ENCODE data around the gene ADRA1B. TPM values are rescaled to one million over a fixed set of nuclear protein-coding genes. Genes with fewer than 3 reads are reported as not detected.

The ADRA1B gene
- total RNA-seq, 1 donor = not detected

GRCh38 chr5:159893040-159893695 is 23.1 kb upstream of the ADRA1B start:
- H3K4me1 ChIP-seq (ENCODE audit: insufficient read depth, low read length) = no peaks in the 10 kb centered on the region

GRCh38 chr5:159894149-159894720 is 22.0 kb upstream of the ADRA1B start:
- Histone ChIP-seq H3K9me3 (ENCODE audit: low read depth, low read length) (no peaks in the 10 kb centered on the region), H3K4me1 (ENCODE audit: insufficient read depth, low read length) (no peaks in the 10 kb centered on the region), H3K4me3 (ENCODE audit: low read length) (no peak overlapping the region), H3K27me3 (ENCODE audit: insufficient read depth, low read length) (no peaks in the 10 kb centered on the region)

More at GRCh38 chr5:159893040-159893695, 23.1 kb upstream of the ADRA1B start:
- Histone ChIP-seq H3K4me3 (ENCODE audit: low read length) (no peak overlapping the region), H3K9me3 (ENCODE audit: low read depth, low read length) (no peaks in the 10 kb centered on the region), H3K27me3 (ENCODE audit: insufficient read depth, low read length) (no peaks in the 10 kb centered on the region)

- Histone ChIP-seq H3K27me3 (ENCODE audit: insufficient read depth, low read length) (peaks cover 3% of the 10 kb centered on the region), H3K4me3 (ENCODE audit: low read length) (no peak overlapping the region), H3K4me1 (ENCODE audit: insufficient read depth, low read length) (peaks cover 6% of the 10 kb centered on the region), H3K9me3 (ENCODE audit: low read depth, low read length) (no peaks in the 10 kb centered on the region)
Measured at GRCh38 chr5:159897786-159898393, 18.4 kb upstream of the ADRA1B start.

GRCh38 chr5:159899067-159900049 is 16.9 kb upstream of the ADRA1B start:
- Histone ChIP-seq H3K27me3 (ENCODE audit: insufficient read depth, low read length) (peaks cover 3% of the 10 kb centered on the region), H3K4me3 (ENCODE audit: low read length) (no peak overlapping the region), H3K4me1 (ENCODE audit: insufficient read depth, low read length) (peaks cover 6% of the 10 kb centered on the region), H3K9me3 (ENCODE audit: low read depth, low read length) (no peaks in the 10 kb centered on the region)

- H3K9me3 ChIP-seq (ENCODE audit: low read depth, low read length) = no peaks in the 10 kb centered on the region
Measured at GRCh38 chr5:159901308-159901707, 15.0 kb upstream of the ADRA1B start.

GRCh38 chr5:159901772-159902171 is 14.5 kb upstream of the ADRA1B start:
- Histone ChIP-seq H3K4me1 (ENCODE audit: insufficient read depth, low read length) (peaks cover 6% of the 10 kb centered on the region), H3K4me3 (ENCODE audit: low read length) (no peak overlapping the region), H3K27me3 (ENCODE audit: insufficient read depth, low read length) (peaks cover 3% of the 10 kb centered on the region), H3K9me3 (ENCODE audit: low read depth, low read length) (no peaks in the 10 kb centered on the region)

More at GRCh38 chr5:159901308-159901707, 15.0 kb upstream of the ADRA1B start:
- H3K4me3 ChIP-seq (ENCODE audit: low read length) = no peak overlapping the region
- peaks cover 6% of the 10 kb centered on the region for H3K4me1 ChIP-seq (ENCODE audit: insufficient read depth, low read length)
- H3K27me3 ChIP-seq (ENCODE audit: insufficient read depth, low read length) = peaks cover 3% of the 10 kb centered on the region

GRCh38 chr5:159902444-159903121 is 13.7 kb upstream of the ADRA1B start:
- Histone ChIP-seq H3K9me3 (ENCODE audit: low read depth, low read length) (no peaks in the 10 kb centered on the region), H3K4me3 (ENCODE audit: low read length) (no peak overlapping the region), H3K4me1 (ENCODE audit: insufficient read depth, low read length) (peaks cover 6% of the 10 kb centered on the region), H3K27me3 (ENCODE audit: insufficient read depth, low read length) (peaks cover 3% of the 10 kb centered on the region)

- H3K4me1 ChIP-seq (ENCODE audit: insufficient read depth, low read length) = peaks cover 6% of the 10 kb centered on the region
- H3K27me3 ChIP-seq (ENCODE audit: insufficient read depth, low read length) = peaks cover 3% of the 10 kb centered on the region
- H3K9me3 ChIP-seq (ENCODE audit: low read depth, low read length) = no peaks in the 10 kb centered on the region
- H3K4me3 ChIP-seq (ENCODE audit: low read length) = no peak overlapping the region
Measured at GRCh38 chr5:159903131-159903530, 13.2 kb upstream of the ADRA1B start.

GRCh38 chr5:159904874-159905273 is 11.4 kb upstream of the ADRA1B start:
- peaks cover 3% of the 10 kb centered on the region for H3K27me3 ChIP-seq (ENCODE audit: insufficient read depth, low read length)
- peaks cover 6% of the 10 kb centered on the region for H3K4me1 ChIP-seq (ENCODE audit: insufficient read depth, low read length)
- H3K4me3 ChIP-seq (ENCODE audit: low read length) = no peak overlapping the region
- no peaks in the 10 kb centered on the region for H3K9me3 ChIP-seq (ENCODE audit: low read depth, low read length)

- peaks cover 3% of the 10 kb centered on the region for H3K27me3 ChIP-seq (ENCODE audit: insufficient read depth, low read length)
- no peak overlapping the region for H3K4me3 ChIP-seq (ENCODE audit: low read length)
- H3K4me1 ChIP-seq (ENCODE audit: insufficient read depth, low read length) = peaks cover 6% of the 10 kb centered on the region
- H3K9me3 ChIP-seq (ENCODE audit: low read depth, low read length) = no peaks in the 10 kb centered on the region
Measured at GRCh38 chr5:159905496-159905895, 10.8 kb upstream of the ADRA1B start.

GRCh38 chr5:159906463-159906862 is 9.8 kb upstream of the ADRA1B start:
- peaks cover 6% of the 10 kb centered on the region for H3K4me1 ChIP-seq (ENCODE audit: insufficient read depth, low read length)
- no peaks in the 10 kb centered on the region for H3K27me3 ChIP-seq (ENCODE audit: insufficient read depth, low read length)
- H3K4me3 ChIP-seq (ENCODE audit: low read length) = no peak overlapping the region

GRCh38 chr5:159906943-159907342 is 9.3 kb upstream of the ADRA1B start:
- Histone ChIP-seq H3K9me3 (ENCODE audit: low read depth, low read length) (no peaks in the 10 kb centered on the region), H3K4me3 (ENCODE audit: low read length) (no peak overlapping the region), H3K27me3 (ENCODE audit: insufficient read depth, low read length) (no peaks in the 10 kb centered on the region), H3K4me1 (ENCODE audit: insufficient read depth, low read length) (peaks cover 6% of the 10 kb centered on the region)

More at GRCh38 chr5:159906463-159906862, 9.8 kb upstream of the ADRA1B start:
- H3K9me3 ChIP-seq (ENCODE audit: low read depth, low read length) = no peaks in the 10 kb centered on the region

GRCh38 chr5:159907689-159908590 is 8.3 kb upstream of the ADRA1B start:
- H3K9me3 ChIP-seq (ENCODE audit: low read depth, low read length) = no peaks in the 10 kb centered on the region
- H3K4me3 ChIP-seq (ENCODE audit: low read length) = no peak overlapping the region
- H3K27me3 ChIP-seq (ENCODE audit: insufficient read depth, low read length) = peaks cover under 1% of the 10 kb centered on the region
- no peaks in the 10 kb centered on the region for H3K4me1 ChIP-seq (ENCODE audit: insufficient read depth, low read length)
